Measurements from ENCODE around the gene PUS1.

GRCh38 chr12:131989021-131989420 is 59.9 kb downstream of the PUS1 start:
- no peak for TF ChIP-seq NR2C2 (IDR thresholded peaks at IDR 0.05; ENCODE audit: borderline replicate concordance, control insufficient read depth, insufficient read length, low read depth)
- no peak for TF ChIP-seq TCF7 (IDR thresholded peaks at IDR 0.05; ENCODE audit: borderline replicate concordance)
- TF ChIP-seq POLR2A (IDR thresholded peaks at IDR 0.05; ENCODE audit: low read depth, low read length), result no peak
- TF ChIP-seq, protein P1, sequence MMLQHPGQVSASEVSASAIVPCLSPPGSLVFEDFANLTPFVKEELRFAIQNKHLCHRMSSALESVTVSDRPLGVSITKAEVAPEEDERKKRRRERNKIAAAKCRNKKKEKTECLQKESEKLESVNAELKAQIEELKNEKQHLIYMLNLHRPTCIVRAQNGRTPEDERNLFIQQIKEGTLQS (IDR thresholded peaks at IDR 0.05; ENCODE audit: borderline replicate concordance, extremely low read depth, low read depth, low read length), result no peak
- no peak for TF ChIP-seq HDGF (IDR thresholded peaks at IDR 0.05)
- no peak for TF ChIP-seq CTCF (IDR thresholded peaks at IDR 0.05 in 2 of 3, conservative IDR thresholded peaks at IDR 0.05 in 1 of 3; ENCODE audit: control insufficient read depth in 2 of 3, extremely low read depth in 1 of 3, insufficient read depth in 1 of 3, low read depth in 3 of 3, low read length in 3 of 3)
- TF ChIP-seq YBX1 (IDR thresholded peaks at IDR 0.05), result no peak
- no peak for TF ChIP-seq ZNF274 (IDR thresholded peaks at IDR 0.05; ENCODE audit: insufficient read depth, insufficient read length)
- no peak for TF ChIP-seq SP1 (IDR thresholded peaks at IDR 0.05; ENCODE audit: low read depth, low read length)
- TF ChIP-seq HCFC1 (IDR thresholded peaks at IDR 0.05; ENCODE audit: low read length), result no peak
- no peak for TF ChIP-seq POLR2AphosphoS5 (IDR thresholded peaks at IDR 0.05; ENCODE audit: low read length)
- TF ChIP-seq NFYB (IDR thresholded peaks at IDR 0.05; ENCODE audit: insufficient read depth, low read depth, low read length), result no peak

Measured in GM12878 (cell line).